ENCODE measurements around the gene MOV10L1.

DNA sequence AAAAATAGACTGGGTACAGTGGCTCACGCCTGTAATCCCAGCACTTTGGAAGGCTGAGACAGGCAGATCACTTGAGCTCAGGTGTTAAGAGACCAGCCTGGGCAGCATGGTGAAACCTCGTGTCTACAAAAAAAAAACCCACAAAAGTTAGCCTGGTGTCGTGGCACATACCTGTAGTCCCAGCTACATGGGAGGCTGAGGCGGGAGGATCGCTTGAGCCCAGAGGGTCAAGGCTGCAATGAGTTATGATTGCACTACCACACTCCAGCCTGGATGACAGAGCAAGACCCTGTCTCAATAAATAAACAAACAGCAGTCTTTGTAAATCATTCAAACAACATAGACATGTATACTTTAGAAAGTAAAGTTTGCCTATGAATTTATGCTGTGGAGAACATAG, 2.5 kb downstream of the MOV10L1 start:
- TF ChIP-seq, protein P1, sequence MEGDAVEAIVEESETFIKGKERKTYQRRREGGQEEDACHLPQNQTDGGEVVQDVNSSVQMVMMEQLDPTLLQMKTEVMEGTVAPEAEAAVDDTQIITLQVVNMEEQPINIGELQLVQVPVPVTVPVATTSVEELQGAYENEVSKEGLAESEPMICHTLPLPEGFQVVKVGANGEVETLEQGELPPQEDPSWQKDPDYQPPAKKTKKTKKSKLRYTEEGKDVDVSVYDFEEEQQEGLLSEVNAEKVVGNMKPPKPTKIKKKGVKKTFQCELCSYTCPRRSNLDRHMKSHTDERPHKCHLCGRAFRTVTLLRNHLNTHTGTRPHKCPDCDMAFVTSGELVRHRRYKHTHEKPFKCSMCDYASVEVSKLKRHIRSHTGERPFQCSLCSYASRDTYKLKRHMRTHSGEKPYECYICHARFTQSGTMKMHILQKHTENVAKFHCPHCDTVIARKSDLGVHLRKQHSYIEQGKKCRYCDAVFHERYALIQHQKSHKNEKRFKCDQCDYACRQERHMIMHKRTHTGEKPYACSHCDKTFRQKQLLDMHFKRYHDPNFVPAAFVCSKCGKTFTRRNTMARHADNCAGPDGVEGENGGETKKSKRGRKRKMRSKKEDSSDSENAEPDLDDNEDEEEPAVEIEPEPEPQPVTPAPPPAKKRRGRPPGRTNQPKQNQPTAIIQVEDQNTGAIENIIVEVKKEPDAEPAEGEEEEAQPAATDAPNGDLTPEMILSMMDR (conservative IDR thresholded peaks at IDR 0.05 in 1 of 2, IDR thresholded peaks at IDR 0.05 in 1 of 2; ENCODE audit: low read depth in 1 of 2, low read length in 2 of 2), result no peak
- no peak for TF ChIP-seq EZH2 (IDR thresholded peaks at IDR 0.05; ENCODE audit: low read length, missing control alignments)

Measured in fibroblast of lung (primary cell).